HG03460 (cell line): ENCODE measurements around the gene SNED1.

Experiments used
- ATAC-seq: cut with Tn5 transposase; IDR thresholded peaks from one replicate; pipeline ENCODE4 v1.9.1; 2021; ENCODE audit not compliant: unreplicated experiment

Gene SNED1

GRCh38 chr2:241123816-241124536 is 125.6 kb downstream of the SNED1 start:
- no peak for ATAC-seq

GRCh38 chr2:241125626-241126025 is 127.2 kb downstream of the SNED1 start:
- ATAC-seq = no peak

- no peak for ATAC-seq
Observed at GRCh38 chr2:241126201-241126611, 127.8 kb downstream of the SNED1 start.

GRCh38 chr2:241126771-241127202 is 128.4 kb downstream of the SNED1 start:
- ATAC-seq = no peak

- no peak for ATAC-seq
Observed at GRCh38 chr2:241128266-241128665, 129.8 kb downstream of the SNED1 start.

- no peak for ATAC-seq
Observed at GRCh38 chr2:241129086-241129871, 130.9 kb downstream of the SNED1 start.

GRCh38 chr2:241130316-241130715 is 131.9 kb downstream of the SNED1 start:
- ATAC-seq = no peak

- ATAC-seq = no peak
Observed at GRCh38 chr2:241131531-241131930, 133.1 kb downstream of the SNED1 start.

GRCh38 chr2:241132538-241133435 is 134.4 kb downstream of the SNED1 start:
- ATAC-seq = no peak

GRCh38 chr2:241133436-241133820 is 135.0 kb downstream of the SNED1 start:
- ATAC-seq = no peak

GRCh38 chr2:241134711-241135110 is 136.3 kb downstream of the SNED1 start:
- ATAC-seq = no peak

- ATAC-seq = no peak
Observed at GRCh38 chr2:241135737-241136136, 137.3 kb downstream of the SNED1 start.

GRCh38 chr2:241136191-241136590 is 137.8 kb downstream of the SNED1 start:
- no peak for ATAC-seq

- ATAC-seq = no peak
Observed at GRCh38 chr2:241136661-241137260, 138.3 kb downstream of the SNED1 start.

GRCh38 chr2:241137276-241138190 is 139.1 kb downstream of the SNED1 start:
- ATAC-seq = no peak

- no peak for ATAC-seq
Observed at GRCh38 chr2:241138471-241138870, 140.1 kb downstream of the SNED1 start.

GRCh38 chr2:241139531-241140444 is 141.4 kb downstream of the SNED1 start:
- no peak for ATAC-seq

GRCh38 chr2:241140445-241140840 is 142.0 kb downstream of the SNED1 start:
- ATAC-seq = no peak
